Nephron progenitor cell (in vitro differentiated cells): Measurements from ENCODE around the gene TAX1BP1.

Experiments
- DNase-seq: peaks from one replicate; pipeline ENCODE4 v3.0.0; 2021
- H3K27ac Mint-ChIP-seq: 2 replicates; pipeline ENCODE4 v1.8.0; 2021; ENCODE audit warnings: mild to moderate bottlenecking, moderate library complexity, mixed read lengths
- H3K27me3 Mint-ChIP-seq: 2 replicates; pipeline ENCODE4 v1.8.0; 2021; ENCODE audit warnings: mild to moderate bottlenecking, low read depth, mixed read lengths; ENCODE audit not compliant: poor library complexity
- H3K36me3 Mint-ChIP-seq: 2 replicates; pipeline ENCODE4 v1.8.0; 2021; ENCODE audit warnings: low read depth, mixed read lengths
- H3K4me1 Mint-ChIP-seq: 2 replicates; pipeline ENCODE4 v1.8.0; 2021; ENCODE audit warnings: mixed read lengths
- H3K4me3 Mint-ChIP-seq: 2 replicates; pipeline ENCODE4 v1.8.0; 2021; ENCODE audit warnings: mild to moderate bottlenecking, moderate library complexity, mixed read lengths
- H3K9me3 Mint-ChIP-seq: 2 replicates; pipeline ENCODE4 v1.8.0; 2021; ENCODE audit warnings: mild to moderate bottlenecking, moderate library complexity, mixed read lengths
- TF ChIP-seq, protein P1 (sequence below): fragments of 200-600 bp; sonication (generic); IDR thresholded peaks from 2 replicates; pipeline ENCODE4 v1.5.0; 2021; ENCODE audit warnings: antibody characterized with exemption

Gene TAX1BP1

GRCh38 chr7:27774717-27775328 lies 34.9 kb downstream of the TAX1BP1 start:
- DNase-seq = no peak
- Mint-ChIP-seq H3K27ac (no peak overlapping the region), H3K27me3 (peaks cover 3% of the 10 kb centered on the region), H3K4me1 (no peaks in the 10 kb centered on the region), H3K9me3 (no peaks in the 10 kb centered on the region), H3K36me3 (peaks cover 13% of the 10 kb centered on the region), H3K4me3 (no peak overlapping the region)
- TF ChIP-seq, protein P1, sequence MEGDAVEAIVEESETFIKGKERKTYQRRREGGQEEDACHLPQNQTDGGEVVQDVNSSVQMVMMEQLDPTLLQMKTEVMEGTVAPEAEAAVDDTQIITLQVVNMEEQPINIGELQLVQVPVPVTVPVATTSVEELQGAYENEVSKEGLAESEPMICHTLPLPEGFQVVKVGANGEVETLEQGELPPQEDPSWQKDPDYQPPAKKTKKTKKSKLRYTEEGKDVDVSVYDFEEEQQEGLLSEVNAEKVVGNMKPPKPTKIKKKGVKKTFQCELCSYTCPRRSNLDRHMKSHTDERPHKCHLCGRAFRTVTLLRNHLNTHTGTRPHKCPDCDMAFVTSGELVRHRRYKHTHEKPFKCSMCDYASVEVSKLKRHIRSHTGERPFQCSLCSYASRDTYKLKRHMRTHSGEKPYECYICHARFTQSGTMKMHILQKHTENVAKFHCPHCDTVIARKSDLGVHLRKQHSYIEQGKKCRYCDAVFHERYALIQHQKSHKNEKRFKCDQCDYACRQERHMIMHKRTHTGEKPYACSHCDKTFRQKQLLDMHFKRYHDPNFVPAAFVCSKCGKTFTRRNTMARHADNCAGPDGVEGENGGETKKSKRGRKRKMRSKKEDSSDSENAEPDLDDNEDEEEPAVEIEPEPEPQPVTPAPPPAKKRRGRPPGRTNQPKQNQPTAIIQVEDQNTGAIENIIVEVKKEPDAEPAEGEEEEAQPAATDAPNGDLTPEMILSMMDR = peak; percentile 62

DNA sequence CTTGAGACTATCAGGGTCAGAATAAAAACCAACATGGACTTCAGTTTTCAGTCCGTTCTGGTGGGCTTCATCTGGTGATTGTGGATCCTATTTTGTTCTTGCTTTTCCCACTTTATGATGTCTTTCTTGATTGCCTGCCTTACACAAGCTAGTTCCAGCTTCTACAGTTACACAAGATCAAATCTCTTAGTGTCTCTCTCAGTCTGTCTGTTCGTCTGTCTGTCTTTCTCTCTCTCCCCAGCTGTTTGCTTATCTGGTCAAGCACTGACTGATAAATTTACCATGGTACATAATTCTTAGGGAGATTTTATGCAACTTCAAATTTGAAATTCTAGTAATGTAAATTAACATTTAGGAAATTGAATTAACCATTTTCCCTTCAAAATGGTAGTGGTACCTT lies 35.8 kb downstream of the TAX1BP1 start:
- no peaks in the 10 kb centered on the region for H3K4me1 Mint-ChIP-seq
- no peaks in the 10 kb centered on the region for H3K9me3 Mint-ChIP-seq
- no peak for DNase-seq
- TF ChIP-seq, protein P1 = no peak
- H3K36me3 Mint-ChIP-seq = peaks cover 13% of the 10 kb centered on the region
- H3K27ac Mint-ChIP-seq = no peak overlapping the region
- no peak overlapping the region for H3K4me3 Mint-ChIP-seq
- H3K27me3 Mint-ChIP-seq = peaks cover 3% of the 10 kb centered on the region

GRCh38 chr7:27777662-27778061 lies 37.7 kb downstream of the TAX1BP1 start:
- Mint-ChIP-seq H3K27ac (no peak overlapping the region), H3K4me1 (no peaks in the 10 kb centered on the region), H3K36me3 (peaks cover 5% of the 10 kb centered on the region), H3K27me3 (peaks cover 3% of the 10 kb centered on the region), H3K9me3 (no peaks in the 10 kb centered on the region), H3K4me3 (no peak overlapping the region)
- DNase-seq = no peak
- TF ChIP-seq, protein P1 = no peak

DNA sequence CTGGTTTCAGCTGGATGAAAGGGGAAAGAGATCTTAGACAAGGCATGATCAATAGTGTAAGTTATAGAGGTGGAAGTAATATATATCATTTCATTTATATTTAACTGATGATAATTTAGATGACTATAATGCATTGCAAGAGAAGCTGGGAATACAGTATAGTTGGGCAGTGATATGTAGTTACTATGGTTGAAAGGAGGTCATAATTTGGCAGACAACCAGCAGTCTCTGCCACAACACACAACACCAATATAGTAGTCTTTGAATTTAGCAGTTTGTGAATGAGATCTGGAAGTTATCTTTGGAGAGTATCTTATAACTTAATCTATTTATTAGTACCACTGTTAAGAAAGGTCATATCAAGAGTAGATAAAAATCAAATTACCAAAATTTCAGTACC lies 39.9 kb downstream of the TAX1BP1 start:
- Mint-ChIP-seq H3K27me3 (peaks cover 3% of the 10 kb centered on the region), H3K4me3 (no peak overlapping the region), H3K36me3 (peaks cover 7% of the 10 kb centered on the region), H3K9me3 (no peaks in the 10 kb centered on the region), H3K4me1 (peaks cover 4% of the 10 kb centered on the region), H3K27ac (no peak overlapping the region)
- DNase-seq = no peak
- TF ChIP-seq, protein P1 = no peak

DNA sequence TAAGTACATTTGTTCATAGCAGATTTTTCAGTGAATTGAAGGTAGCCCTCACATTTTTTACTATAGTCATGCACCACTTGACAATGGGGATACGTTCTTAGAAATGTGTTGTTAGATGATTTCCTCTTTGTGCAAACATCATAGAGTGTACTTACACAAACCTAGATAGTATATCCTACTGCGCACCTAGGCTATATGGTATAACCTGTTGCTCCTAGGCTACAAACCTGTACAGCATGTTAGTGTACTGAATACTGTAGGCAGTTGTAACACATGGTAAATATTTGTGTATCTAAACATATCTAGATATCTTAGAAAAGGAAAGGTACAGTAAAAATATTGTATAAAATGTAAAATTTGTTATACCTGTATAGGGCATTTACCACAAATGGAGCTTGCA lies 41.2 kb downstream of the TAX1BP1 start:
- no peak overlapping the region for H3K27ac Mint-ChIP-seq
- TF ChIP-seq, protein P1 = no peak
- no peak overlapping the region for H3K4me3 Mint-ChIP-seq
- no peaks in the 10 kb centered on the region for H3K9me3 Mint-ChIP-seq
- no peak for DNase-seq
- H3K36me3 Mint-ChIP-seq = peaks cover 16% of the 10 kb centered on the region
- H3K27me3 Mint-ChIP-seq = peaks cover 3% of the 10 kb centered on the region
- H3K4me1 Mint-ChIP-seq = peaks cover 4% of the 10 kb centered on the region

DNA sequence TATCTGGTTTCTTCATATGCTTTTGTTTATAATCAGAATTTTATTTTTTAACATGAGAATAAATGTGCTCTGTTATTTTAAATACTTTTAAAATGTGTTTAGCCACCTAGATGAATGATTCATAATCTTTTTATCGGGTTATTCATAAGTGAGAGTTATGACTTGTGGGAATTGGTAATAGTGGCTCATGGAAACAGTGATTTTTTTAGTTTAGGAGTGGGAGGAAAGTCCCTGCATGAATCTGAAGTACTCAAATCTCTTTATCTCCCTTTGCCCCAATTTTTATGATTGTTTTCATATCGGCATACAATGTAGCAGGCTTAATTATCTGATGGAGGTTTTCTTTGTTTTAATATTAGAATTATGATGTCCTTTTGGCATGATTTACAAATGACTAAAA lies 42.9 kb downstream of the TAX1BP1 start:
- TF ChIP-seq, protein P1 = no peak
- H3K27ac Mint-ChIP-seq = no peak overlapping the region
- H3K4me3 Mint-ChIP-seq = no peak overlapping the region
- H3K9me3 Mint-ChIP-seq = no peaks in the 10 kb centered on the region
- peaks cover 4% of the 10 kb centered on the region for H3K4me1 Mint-ChIP-seq
- H3K27me3 Mint-ChIP-seq = no peaks in the 10 kb centered on the region
- DNase-seq = no peak
- peaks cover 13% of the 10 kb centered on the region for H3K36me3 Mint-ChIP-seq
